Gastrocnemius medialis (tissue), 4 donors: ENCODE data around the gene KLF7. TPM values are rescaled to one million over a fixed set of nuclear protein-coding genes. Genes with fewer than 3 reads are reported as not detected.

Source experiments
- ATAC-seq, 2 donors: fragments of 150-250 bp; one replicate each; pipeline ENCODE4 v1.9.1; 2016
- DNase-seq, 2 donors: peaks; one replicate each; pipeline ENCODE4 v3.0.0-alpha.2; 2019
- H3K27ac ChIP-seq, 4 donors: fragments of 200-600 bp; sonication (generic); 1 replicate in 1 of 4; 2 replicates in 3 of 4; pipeline ENCODE4 v1.5.1; 2016 to 2018; ENCODE audit warnings: mild to moderate bottlenecking in 2 of 4, moderate library complexity in 1 of 4
- H3K27me3 ChIP-seq, 3 donors: fragments of 200-600 bp; sonication (generic) in 2 of 3; 1 replicate in 1 of 3; 2 replicates in 2 of 3; pipeline versions ENCODE4 v1.5.1 to v1.6.0; 2016 to 2019; ENCODE audit warnings: mild to moderate bottlenecking in 1 of 3, moderate library complexity in 1 of 3
- H3K36me3 ChIP-seq, 2 donors: fragments of 200-600 bp; sonication (generic) in 1 of 2; one replicate each; pipeline ENCODE4 v1.5.1; 2017 to 2018
- H3K4me1 ChIP-seq, 2 donors: fragments of 200-600 bp; sonication (generic) in 1 of 2; one replicate each; pipeline ENCODE4 v1.5.1; 2016 to 2017; ENCODE audit warnings: mild to moderate bottlenecking in 2 of 2
- H3K4me3 ChIP-seq, 4 donors: fragments of 200-600 bp; sonication (generic) in 3 of 4; 1 replicate in 1 of 4; 2 replicates in 3 of 4; pipeline ENCODE4 v1.5.1; 2016 to 2019; ENCODE audit warnings: mild to moderate bottlenecking in 2 of 4
- H3K9me3 ChIP-seq, 3 donors: fragments of 200-600 bp; sonication (generic) in 2 of 3; 1 replicate in 1 of 3; 2 replicates in 2 of 3; pipeline ENCODE4 v1.5.1; 2016 to 2019
- POLR2A ChIP-seq, 2 donors: fragments of 450-650 bp; IDR thresholded peaks; one replicate each; pipeline ENCODE4 v1.6.1; 2017; ENCODE audit warnings: antibody characterized with exemption in 2 of 2, mild to moderate bottlenecking in 2 of 2, moderate library complexity in 2 of 2
- in situ Hi-C, 4 donors: fragments of 200-750 bp; cut with MboI; loops; one replicate each; pipeline versions ENCODE4 v1.15.0 to v1.8.0; 2017; ENCODE audit warnings: low sequenced_read_pairs in 4 of 4
- intact Hi-C: fragments of 100-400 bp; cut with DNase I; formaldehyde crosslinking; loops from one replicate; pipeline ENCODE4 v1.15.1; 2023; ENCODE audit warnings: low total_unique reads
- total RNA-seq, 4 donors: library from RNA; depleted of rRNA; stranded (reverse); fragments of >200 nt; gene quantifications; one replicate each; pipeline versions ENCODE4 v1.1.0 to v1.2.3, GENCODE V29; 2016
- TF ChIP-seq, protein P1 (sequence below), 5 experiments: fragments of 450-650 bp in 3 of 5; fragments of 200-600 bp in 2 of 5; sonication (generic) in 2 of 5; IDR thresholded peaks in 4 of 5; conservative IDR thresholded peaks in 1 of 5; 1 replicate in 4 of 5; 2 replicates in 1 of 5; pipeline ENCODE4 v1.5.1; 2016 to 2019; ENCODE audit warnings: antibody characterized with exemption in 5 of 5, mild to moderate bottlenecking in 3 of 5, moderate library complexity in 3 of 5

KLF7 gene
- total RNA-seq, 4 donors from 2014 or later: 6.8 to 12.0 (median 7.6) TPM

DNA sequence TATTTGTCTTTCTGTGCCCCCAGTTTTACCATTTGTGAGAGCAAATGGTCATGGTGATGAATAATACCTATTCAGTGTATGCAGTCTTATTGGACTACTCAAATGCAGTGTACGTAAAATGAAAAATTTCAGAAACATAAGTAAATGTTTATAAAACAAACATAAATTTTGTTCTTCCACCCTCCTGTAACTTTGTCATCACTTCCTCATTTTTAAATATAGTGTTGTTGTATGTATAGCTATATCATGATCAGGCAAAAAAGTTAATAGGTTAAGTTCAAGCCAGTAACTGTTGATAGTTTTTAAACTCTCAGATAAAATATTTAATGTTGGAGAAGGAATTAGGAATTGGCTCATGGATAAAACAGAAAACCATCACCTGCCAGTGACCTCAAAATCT, 93.2 kb downstream of the KLF7 start:
- intact Hi-C loops (no loop called here), in situ Hi-C loops (no loop called here)
- Histone ChIP-seq H3K4me3 (no peak overlapping the region), H3K27ac (no peak overlapping the region), H3K27me3 (peaks cover 0 to 6% (median 0%) of the 10 kb centered on the region in 3 donors), H3K9me3 (no peaks in the 10 kb centered on the region), H3K36me3 (no peaks in the 10 kb centered on the region), H3K4me1 (peaks cover 0 to 6% of the 10 kb centered on the region in 2 donors)
- no peak for DNase-seq
- TF ChIP-seq, protein P1, sequence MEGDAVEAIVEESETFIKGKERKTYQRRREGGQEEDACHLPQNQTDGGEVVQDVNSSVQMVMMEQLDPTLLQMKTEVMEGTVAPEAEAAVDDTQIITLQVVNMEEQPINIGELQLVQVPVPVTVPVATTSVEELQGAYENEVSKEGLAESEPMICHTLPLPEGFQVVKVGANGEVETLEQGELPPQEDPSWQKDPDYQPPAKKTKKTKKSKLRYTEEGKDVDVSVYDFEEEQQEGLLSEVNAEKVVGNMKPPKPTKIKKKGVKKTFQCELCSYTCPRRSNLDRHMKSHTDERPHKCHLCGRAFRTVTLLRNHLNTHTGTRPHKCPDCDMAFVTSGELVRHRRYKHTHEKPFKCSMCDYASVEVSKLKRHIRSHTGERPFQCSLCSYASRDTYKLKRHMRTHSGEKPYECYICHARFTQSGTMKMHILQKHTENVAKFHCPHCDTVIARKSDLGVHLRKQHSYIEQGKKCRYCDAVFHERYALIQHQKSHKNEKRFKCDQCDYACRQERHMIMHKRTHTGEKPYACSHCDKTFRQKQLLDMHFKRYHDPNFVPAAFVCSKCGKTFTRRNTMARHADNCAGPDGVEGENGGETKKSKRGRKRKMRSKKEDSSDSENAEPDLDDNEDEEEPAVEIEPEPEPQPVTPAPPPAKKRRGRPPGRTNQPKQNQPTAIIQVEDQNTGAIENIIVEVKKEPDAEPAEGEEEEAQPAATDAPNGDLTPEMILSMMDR (IDR thresholded peaks at IDR 0.05 in 4 of 5, conservative IDR thresholded peaks at IDR 0.05 in 1 of 5): no peak
- TF ChIP-seq POLR2A (IDR thresholded peaks at IDR 0.05): no peak
- ATAC-seq: no peak

DNA sequence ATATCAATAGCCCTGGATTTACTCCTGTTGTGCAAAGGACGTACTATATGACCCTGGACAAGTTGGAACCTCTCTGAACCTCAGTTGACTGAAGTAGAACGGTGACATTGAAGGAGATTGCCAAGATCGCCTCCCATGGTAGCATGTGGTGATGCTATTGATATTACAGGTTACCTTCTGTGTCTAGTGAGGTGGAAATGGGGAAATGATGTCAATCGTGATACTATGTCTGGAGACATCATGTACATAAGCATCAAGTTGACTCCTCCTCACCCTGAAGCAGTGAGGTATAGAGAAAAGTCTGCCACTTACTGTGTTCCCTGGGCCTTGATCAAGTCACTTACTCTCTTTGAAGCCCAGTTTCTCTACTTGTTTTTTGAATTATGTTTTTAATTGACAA, 93.9 kb downstream of the KLF7 start:
- intact Hi-C loops: no loop called here

DNA sequence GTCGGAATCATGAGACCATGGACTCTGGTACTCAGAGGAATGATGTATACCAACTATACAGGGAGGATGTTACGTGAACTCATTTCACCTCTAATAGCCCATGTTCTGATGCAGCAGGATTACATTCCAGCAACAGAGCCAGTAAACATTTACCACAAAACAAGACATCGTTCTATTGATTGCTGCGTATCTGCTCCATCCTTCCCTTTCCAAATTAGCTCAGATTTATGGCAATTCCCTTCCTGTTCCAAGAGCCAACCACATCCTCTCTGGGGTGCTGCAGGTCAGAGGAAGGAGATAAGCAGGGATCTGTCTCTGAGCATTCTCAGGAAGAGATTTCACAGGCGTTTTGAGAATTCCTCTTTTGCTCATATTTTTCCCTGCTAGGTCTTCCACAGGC, 98.3 kb downstream of the KLF7 start:
- intact Hi-C loops: no loop called here
- TF ChIP-seq, protein P1 (IDR thresholded peaks at IDR 0.05 in 4 of 5, conservative IDR thresholded peaks at IDR 0.05 in 1 of 5): no peak
- no peak overlapping the region for H3K4me3 ChIP-seq
- no peaks in the 10 kb centered on the region for H3K27me3 ChIP-seq
- in situ Hi-C loops: no loop called here
- H3K4me1 ChIP-seq: peaks cover 0 to 5% of the 10 kb centered on the region in 2 donors
- no peaks in the 10 kb centered on the region for H3K9me3 ChIP-seq
- DNase-seq: no peak
- no peaks in the 10 kb centered on the region for H3K36me3 ChIP-seq
- ATAC-seq: no peak
- no peak overlapping the region for H3K27ac ChIP-seq

More for the DNA sequence above, 93.9 kb downstream of the KLF7 start:
- ATAC-seq (no peak), DNase-seq (no peak)
- TF ChIP-seq, protein P1 (IDR thresholded peaks at IDR 0.05 in 4 of 5, conservative IDR thresholded peaks at IDR 0.05 in 1 of 5): no peak
- no peak for TF ChIP-seq POLR2A (IDR thresholded peaks at IDR 0.05)
- no peak overlapping the region for H3K27ac ChIP-seq
- peaks cover 2 to 6% of the 10 kb centered on the region in 2 donors for H3K4me1 ChIP-seq
- H3K36me3 ChIP-seq: no peaks in the 10 kb centered on the region
- H3K4me3 ChIP-seq: no peak overlapping the region
- in situ Hi-C loops: no loop called here
- no peaks in the 10 kb centered on the region for H3K9me3 ChIP-seq
- peaks cover 0 to 6% (median 0%) of the 10 kb centered on the region in 3 donors for H3K27me3 ChIP-seq

DNA sequence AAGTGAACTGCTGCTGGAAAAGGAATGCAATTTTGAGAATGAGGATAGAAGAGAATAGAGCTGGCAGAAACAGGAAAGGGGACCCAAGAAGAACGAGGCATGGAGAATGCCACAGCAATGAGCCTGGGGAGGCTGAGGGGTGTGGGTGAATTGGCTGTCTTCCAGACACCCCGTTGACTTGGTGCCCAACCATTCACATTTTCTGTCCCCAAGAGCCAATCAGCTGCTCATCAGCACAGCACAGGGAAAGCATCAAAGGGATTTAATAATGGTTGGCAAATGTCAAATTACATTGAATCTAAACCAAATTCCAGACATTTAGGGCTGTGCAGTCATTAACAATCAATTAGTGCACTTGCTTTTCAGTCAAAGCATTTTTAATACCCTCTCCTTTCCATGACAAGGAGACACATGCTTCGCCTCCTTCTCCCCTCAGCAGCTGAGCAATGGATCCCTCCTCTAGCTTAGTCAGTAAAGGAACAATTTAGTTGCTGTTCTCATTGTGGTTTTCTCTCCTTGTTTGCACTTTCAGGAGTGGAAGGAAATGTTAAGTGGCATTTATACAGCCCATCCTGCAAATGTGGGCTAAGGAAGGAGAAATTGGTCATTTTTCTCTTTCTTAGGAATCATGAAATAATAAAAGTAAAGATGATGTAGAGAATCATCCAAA, 98.8 kb downstream of the KLF7 start:
- ATAC-seq (no peak), DNase-seq (no peak)
- TF ChIP-seq POLR2A (IDR thresholded peaks at IDR 0.05): no peak
- TF ChIP-seq, protein P1 (IDR thresholded peaks at IDR 0.05 in 4 of 5, conservative IDR thresholded peaks at IDR 0.05 in 1 of 5): no peak
- H3K36me3 ChIP-seq: no peaks in the 10 kb centered on the region
- H3K4me1 ChIP-seq: peaks cover 0 to 5% of the 10 kb centered on the region in 2 donors
- H3K9me3 ChIP-seq: no peaks in the 10 kb centered on the region
- H3K27me3 ChIP-seq: no peaks in the 10 kb centered on the region
- H3K27ac ChIP-seq: no peak overlapping the region
- H3K4me3 ChIP-seq: no peak overlapping the region
- intact Hi-C loops (no loop called here), in situ Hi-C loops (no loop called here)

DNA sequence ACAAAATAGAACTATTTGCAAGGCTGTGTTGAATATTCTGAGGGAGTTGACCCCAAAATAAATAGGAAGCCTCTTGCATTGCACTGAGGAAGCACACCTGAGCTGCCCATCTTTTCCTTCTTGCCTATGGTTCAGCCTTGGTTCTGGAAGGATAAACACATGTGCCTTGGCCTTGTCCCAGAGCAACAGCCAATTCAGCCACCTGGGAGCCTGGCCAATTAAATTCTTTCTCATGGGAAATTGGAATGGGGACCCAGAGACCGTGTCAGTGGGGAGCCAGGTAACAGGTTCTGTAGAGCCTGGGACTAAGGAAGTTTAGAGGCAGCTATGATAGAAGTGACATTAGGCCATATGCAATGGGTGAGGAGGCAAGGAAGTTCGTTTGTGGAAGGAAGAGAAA, 99.6 kb downstream of the KLF7 start:
- in situ Hi-C loops (no loop called here), intact Hi-C loops (no loop called here)
- H3K4me1 ChIP-seq: peaks cover 0 to 5% of the 10 kb centered on the region in 2 donors
- no peaks in the 10 kb centered on the region for H3K9me3 ChIP-seq
- no peak overlapping the region for H3K4me3 ChIP-seq
- no peak overlapping the region for H3K27ac ChIP-seq
- no peaks in the 10 kb centered on the region for H3K27me3 ChIP-seq
- ATAC-seq: no peak
- H3K36me3 ChIP-seq: no peaks in the 10 kb centered on the region
- TF ChIP-seq, protein P1 (IDR thresholded peaks at IDR 0.05 in 4 of 5, conservative IDR thresholded peaks at IDR 0.05 in 1 of 5): no peak
- TF ChIP-seq POLR2A (IDR thresholded peaks at IDR 0.05): no peak
- DNase-seq: no peak
